Activated T-cell treated with anti-CD3 and anti-CD28 coated beads, Interleukin-2, amount 50 U/mL, for 48 hours (primary cell): ENCODE results near the gene SRRM2.

Experiments
- DNase-seq, 2 experiments: peaks; one replicate each; pipeline ENCODE4 v3.0.0-alpha.2; 2020

SRRM2 gene

DNA sequence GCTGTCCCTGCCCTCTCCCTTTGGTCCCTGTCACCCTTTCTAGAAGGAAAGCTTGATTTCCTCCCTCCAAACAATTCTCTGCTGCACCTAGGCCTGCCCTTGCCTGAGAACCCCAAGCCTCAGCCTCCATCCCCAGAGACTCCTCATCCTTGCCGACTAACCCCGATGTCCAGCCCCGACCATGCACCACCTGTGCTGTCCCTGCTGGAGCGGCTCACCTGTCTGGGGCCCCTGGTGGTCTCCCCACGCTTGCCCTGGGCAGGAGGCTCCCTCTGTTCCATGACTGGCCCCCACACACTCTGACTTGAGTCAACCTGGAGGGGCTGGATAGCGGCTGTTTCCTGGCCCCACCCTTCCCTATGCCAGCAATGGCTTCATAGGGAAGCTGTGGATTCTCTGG is 12.0 kb upstream of the SRRM2 start:
- no peak for DNase-seq

GRCh38 chr16:2741168-2741567 is 11.3 kb upstream of the SRRM2 start:
- DNase-seq, result no peak

GRCh38 chr16:2742323-2743006 is 10.0 kb upstream of the SRRM2 start:
- DNase-seq, result no peak

DNA sequence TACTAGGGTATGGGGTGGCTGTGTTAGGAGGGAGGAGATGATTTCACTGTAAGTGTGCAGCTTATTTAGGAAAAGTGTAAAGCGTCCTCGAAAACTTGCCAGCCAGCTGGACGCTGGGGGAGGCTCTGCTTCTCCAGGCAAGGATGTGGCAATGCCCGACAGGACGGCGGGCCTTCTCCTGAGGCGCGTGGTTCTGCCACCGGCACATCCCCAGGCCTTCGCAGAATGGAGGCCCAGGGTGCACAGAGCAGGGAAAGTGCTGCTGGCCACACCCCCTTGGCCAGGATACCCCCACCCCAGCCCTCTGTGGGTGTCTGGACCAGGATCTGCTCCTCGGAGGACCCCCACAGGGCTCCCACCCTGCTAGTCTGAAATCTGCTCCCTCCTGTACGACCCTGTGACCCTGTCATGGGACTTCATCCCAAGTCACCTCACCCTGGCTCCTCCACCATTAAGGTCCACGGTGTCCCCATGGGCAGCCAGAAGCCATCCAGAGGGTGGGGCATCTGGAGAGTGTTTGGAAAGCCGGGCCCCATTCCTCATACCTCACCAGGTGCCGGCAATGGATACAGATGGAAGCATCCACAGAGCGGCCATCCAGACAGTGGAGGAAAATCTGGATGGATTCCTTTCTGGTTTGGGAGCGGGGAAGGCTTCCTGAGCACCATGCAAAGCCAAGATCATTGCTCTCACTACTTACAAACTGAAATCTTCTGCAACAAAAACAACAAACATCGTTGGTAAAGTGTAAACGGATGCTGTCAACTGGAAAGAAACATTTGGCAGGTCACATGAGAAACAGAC is 9.2 kb upstream of the SRRM2 start:
- no peak for DNase-seq

GRCh38 chr16:2744711-2745110 is 7.7 kb upstream of the SRRM2 start:
- no peak for DNase-seq

GRCh38 chr16:2745116-2745890 is 7.1 kb upstream of the SRRM2 start:
- no peak for DNase-seq

DNA sequence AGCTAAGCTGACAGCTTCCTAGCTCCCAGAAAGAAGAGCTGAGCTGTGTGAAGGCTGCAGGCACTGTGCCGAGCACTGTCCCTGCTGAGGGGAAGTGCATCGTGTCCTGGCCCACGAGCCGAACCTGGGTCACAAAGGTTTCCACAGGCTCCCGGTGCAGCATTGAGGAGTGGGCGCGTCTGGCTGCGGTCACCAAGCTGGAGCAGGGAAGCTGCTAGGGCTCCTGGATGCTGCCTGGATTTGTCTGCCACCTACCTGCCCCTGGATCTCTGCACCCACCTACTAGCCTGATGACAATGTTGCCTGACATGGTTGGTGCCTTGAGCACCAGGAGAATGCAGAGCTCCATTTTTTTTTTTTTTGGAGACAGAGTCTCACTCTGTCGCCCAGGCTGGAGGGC is 6.5 kb upstream of the SRRM2 start:
- no peak for DNase-seq

GRCh38 chr16:2748757-2749455 is 3.5 kb upstream of the SRRM2 start:
- DNase-seq, result no peak

GRCh38 chr16:2749476-2749875 is 3.0 kb upstream of the SRRM2 start:
- DNase-seq, result no peak

GRCh38 chr16:2749936-2750335 is 2.5 kb upstream of the SRRM2 start:
- DNase-seq, result no peak

DNA sequence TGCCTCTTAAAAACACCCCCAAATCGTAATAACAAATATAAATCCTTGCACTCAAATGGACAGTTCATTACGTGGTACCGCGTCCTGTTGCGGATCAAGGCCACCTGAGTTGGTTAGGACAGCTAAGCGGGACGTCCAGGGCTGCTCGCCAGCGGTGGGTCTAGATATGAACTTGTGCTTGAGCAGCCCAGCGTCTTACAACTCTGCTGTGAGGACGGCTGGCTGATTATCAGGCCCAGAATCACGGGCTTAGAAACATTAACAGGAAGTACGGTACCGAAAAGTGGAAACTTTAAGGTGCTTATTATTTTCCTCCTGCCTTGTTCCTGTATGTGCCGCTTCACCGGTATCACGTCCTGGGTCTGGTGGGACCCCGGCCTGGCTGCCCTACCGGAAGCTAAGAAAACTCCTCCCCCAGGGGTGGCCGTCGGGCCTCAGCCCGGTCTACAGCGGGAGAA is 832 bp upstream of the SRRM2 start:
- peak in 1 of 2 experiments; percentile 54 for DNase-seq

GRCh38 chr16:2752850-2753732 is 653 bp downstream of the SRRM2 start:
- no peak for DNase-seq

DNA sequence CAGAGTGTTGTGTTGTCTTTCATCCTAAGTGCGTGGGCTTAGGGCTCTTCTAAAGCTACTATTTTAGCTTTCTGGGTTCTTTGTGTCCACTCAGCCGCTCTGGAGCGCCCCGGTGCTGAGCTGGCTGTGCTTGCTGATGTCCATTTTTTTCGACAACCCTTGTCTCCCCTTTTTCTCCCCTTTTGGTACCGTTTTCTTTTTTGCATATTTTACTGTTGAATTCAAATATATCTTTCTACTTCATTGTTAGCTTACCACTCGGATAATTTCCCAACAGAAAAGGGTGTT is 1.2 kb downstream of the SRRM2 start:
- no peak for DNase-seq

DNA sequence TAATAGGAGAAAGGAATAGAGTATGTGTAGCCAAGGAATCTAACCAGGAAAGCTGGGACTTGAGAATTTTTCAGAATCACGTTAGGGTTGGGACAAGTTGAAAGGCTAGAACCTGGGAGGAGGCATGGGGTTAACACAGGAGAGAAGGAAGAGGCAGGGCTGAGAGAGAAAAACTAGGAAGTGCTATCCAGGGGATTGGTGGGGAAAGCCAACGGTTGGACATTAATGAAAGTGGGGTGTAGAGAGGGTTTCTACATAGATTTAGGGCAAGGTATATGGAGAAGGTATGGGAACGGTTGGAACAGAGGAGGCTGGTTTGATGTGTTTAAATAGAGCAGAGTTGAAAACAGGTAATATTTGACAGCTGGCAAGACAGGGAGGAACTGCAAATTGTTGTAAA is 2.7 kb downstream of the SRRM2 start:
- DNase-seq, result no peak

- no peak for DNase-seq
These were observed 4.0 kb downstream of the SRRM2 start for GRCh38 chr16:2756288-2757015.

GRCh38 chr16:2757344-2757743 is 4.9 kb downstream of the SRRM2 start:
- no peak for DNase-seq

DNA sequence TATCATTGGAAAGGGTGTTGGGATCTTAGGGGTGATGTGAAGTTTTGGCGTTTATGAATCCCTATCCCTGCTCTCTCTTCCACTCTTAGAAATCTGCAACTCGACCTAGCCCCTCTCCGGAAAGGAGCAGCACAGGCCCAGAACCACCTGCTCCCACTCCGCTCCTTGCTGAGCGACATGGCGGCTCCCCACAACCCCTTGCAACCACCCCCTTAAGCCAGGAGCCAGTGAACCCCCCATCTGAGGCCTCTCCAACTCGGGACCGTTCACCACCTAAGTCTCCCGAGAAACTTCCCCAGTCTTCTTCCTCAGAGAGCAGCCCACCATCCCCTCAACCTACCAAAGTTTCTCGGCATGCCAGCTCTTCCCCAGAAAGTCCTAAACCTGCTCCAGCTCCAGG is 9.0 kb downstream of the SRRM2 start:
- DNase-seq, result no peak

- DNase-seq, result no peak
These were observed 9.6 kb downstream of the SRRM2 start for GRCh38 chr16:2761886-2762583.

DNA sequence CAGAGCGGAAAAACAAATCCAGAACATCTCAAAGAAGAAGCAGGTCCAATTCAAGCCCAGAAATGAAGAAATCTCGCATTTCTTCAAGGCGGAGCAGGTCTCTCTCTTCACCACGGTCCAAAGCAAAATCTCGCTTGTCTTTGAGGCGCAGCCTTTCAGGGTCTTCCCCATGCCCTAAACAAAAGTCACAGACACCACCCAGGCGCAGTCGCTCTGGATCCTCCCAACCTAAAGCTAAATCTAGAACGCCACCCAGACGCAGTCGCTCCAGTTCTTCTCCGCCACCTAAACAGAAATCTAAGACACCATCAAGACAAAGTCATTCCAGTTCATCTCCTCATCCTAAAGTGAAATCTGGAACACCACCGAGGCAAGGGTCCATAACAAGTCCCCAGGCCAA is 10.3 kb downstream of the SRRM2 start:
- DNase-seq, result no peak

DNA sequence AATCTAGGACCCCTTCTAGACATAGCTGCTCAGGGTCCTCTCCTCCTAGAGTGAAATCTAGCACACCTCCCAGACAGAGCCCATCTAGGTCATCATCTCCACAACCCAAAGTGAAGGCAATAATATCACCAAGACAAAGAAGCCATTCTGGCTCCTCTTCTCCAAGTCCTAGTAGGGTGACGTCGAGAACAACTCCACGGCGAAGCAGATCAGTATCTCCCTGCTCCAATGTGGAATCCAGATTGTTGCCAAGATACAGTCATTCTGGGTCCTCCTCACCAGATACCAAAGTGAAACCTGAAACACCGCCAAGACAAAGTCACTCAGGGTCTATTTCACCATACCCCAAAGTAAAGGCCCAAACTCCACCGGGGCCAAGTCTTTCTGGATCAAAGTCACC is 10.7 kb downstream of the SRRM2 start:
- DNase-seq, result no peak

GRCh38 chr16:2764718-2765117 is 12.3 kb downstream of the SRRM2 start:
- DNase-seq, result no peak
